ENCODE results near the gene NMS.

NMS gene

GRCh38 chr2:100517556-100517955 lies 47.3 kb downstream of the NMS start:
- no peak for DNase-seq (ENCODE audit: low spot score in 2 of 2)
- Histone ChIP-seq H3K27me3 (ENCODE audit: low read depth) (no peaks in the 10 kb centered on the region), H3K36me3 (replicated peaks) (no peaks in the 10 kb centered on the region), H3K4me3 (no peak overlapping the region), H3K9me3 (no peaks in the 10 kb centered on the region), H3K4me1 (no peaks in the 10 kb centered on the region)
- in situ Hi-C loops (cut with MboI; ENCODE audit: low sequenced_read_pairs): no loop called here

- no peak overlapping the region for H3K4me3 ChIP-seq
- no peak for DNase-seq (ENCODE audit: low spot score in 2 of 2)
- H3K36me3 ChIP-seq (replicated peaks): no peaks in the 10 kb centered on the region
- H3K4me1 ChIP-seq: no peaks in the 10 kb centered on the region
- no peaks in the 10 kb centered on the region for H3K27me3 ChIP-seq (ENCODE audit: low read depth)
- in situ Hi-C loops (cut with MboI; ENCODE audit: low sequenced_read_pairs): no loop called here
- H3K9me3 ChIP-seq: no peaks in the 10 kb centered on the region; the same call in 1 of the 2 replicates
Observed at GRCh38 chr2:100518801-100519200, 48.5 kb downstream of the NMS start.

- Histone ChIP-seq H3K4me3 (no peak overlapping the region), H3K4me1 (no peaks in the 10 kb centered on the region), H3K36me3 (replicated peaks) (no peaks in the 10 kb centered on the region), H3K9me3 (no peaks in the 10 kb centered on the region; the same call in 1 of the 2 replicates), H3K27me3 (ENCODE audit: low read depth) (no peaks in the 10 kb centered on the region)
- DNase-seq (ENCODE audit: low spot score in 2 of 2): no peak
- in situ Hi-C loops (cut with MboI; ENCODE audit: low sequenced_read_pairs): no loop called here
Observed at GRCh38 chr2:100520224-100520623, 49.9 kb downstream of the NMS start.

GRCh38 chr2:100522430-100522829 lies 52.1 kb downstream of the NMS start:
- Histone ChIP-seq H3K9me3 (no peaks in the 10 kb centered on the region; the same call in 1 of the 2 replicates), H3K27me3 (ENCODE audit: low read depth) (no peaks in the 10 kb centered on the region), H3K36me3 (replicated peaks) (no peaks in the 10 kb centered on the region), H3K4me1 (no peaks in the 10 kb centered on the region), H3K4me3 (no peak overlapping the region)
- DNase-seq (ENCODE audit: low spot score in 2 of 2): no peak
- in situ Hi-C loops (cut with MboI; ENCODE audit: low sequenced_read_pairs): no loop called here

- no peaks in the 10 kb centered on the region for H3K4me1 ChIP-seq
- no peaks in the 10 kb centered on the region; the same call in 1 of the 2 replicates for H3K9me3 ChIP-seq
- no peaks in the 10 kb centered on the region for H3K27me3 ChIP-seq (ENCODE audit: low read depth)
- in situ Hi-C loops (cut with MboI; ENCODE audit: low sequenced_read_pairs): no loop called here
- H3K4me3 ChIP-seq: no peak overlapping the region
- no peak for DNase-seq (ENCODE audit: low spot score in 2 of 2)
- H3K36me3 ChIP-seq (replicated peaks): no peaks in the 10 kb centered on the region
Observed at GRCh38 chr2:100524331-100524730, 54.0 kb downstream of the NMS start.

- no peaks in the 10 kb centered on the region for H3K27me3 ChIP-seq (ENCODE audit: low read depth)
- H3K4me3 ChIP-seq: no peak overlapping the region
- H3K36me3 ChIP-seq (replicated peaks): no peaks in the 10 kb centered on the region
- in situ Hi-C loops (cut with MboI; ENCODE audit: low sequenced_read_pairs): no loop called here
- H3K4me1 ChIP-seq: no peaks in the 10 kb centered on the region
- DNase-seq (ENCODE audit: low spot score in 2 of 2): no peak
- H3K9me3 ChIP-seq: no peaks in the 10 kb centered on the region; the same call in 1 of the 2 replicates
Observed at GRCh38 chr2:100526868-100527267, 56.6 kb downstream of the NMS start.

GRCh38 chr2:100527440-100528015 lies 57.2 kb downstream of the NMS start:
- Histone ChIP-seq H3K36me3 (replicated peaks) (no peaks in the 10 kb centered on the region), H3K27me3 (ENCODE audit: low read depth) (no peaks in the 10 kb centered on the region), H3K4me1 (no peaks in the 10 kb centered on the region), H3K9me3 (no peaks in the 10 kb centered on the region; the same call in 1 of the 2 replicates), H3K4me3 (no peak overlapping the region)
- in situ Hi-C loops (cut with MboI; ENCODE audit: low sequenced_read_pairs): no loop called here
- no peak for DNase-seq (ENCODE audit: low spot score in 2 of 2)

GRCh38 chr2:100529176-100529575 lies 58.9 kb downstream of the NMS start:
- Histone ChIP-seq H3K4me3 (no peak overlapping the region), H3K27me3 (ENCODE audit: low read depth) (no peaks in the 10 kb centered on the region), H3K4me1 (no peaks in the 10 kb centered on the region), H3K9me3 (no peaks in the 10 kb centered on the region), H3K36me3 (replicated peaks) (no peaks in the 10 kb centered on the region)
- in situ Hi-C loops (cut with MboI; ENCODE audit: low sequenced_read_pairs): no loop called here
- DNase-seq (ENCODE audit: low spot score in 2 of 2): no peak

- H3K27me3 ChIP-seq (ENCODE audit: low read depth): no peaks in the 10 kb centered on the region
- in situ Hi-C loops (cut with MboI; ENCODE audit: low sequenced_read_pairs): no loop called here
- DNase-seq (ENCODE audit: low spot score in 2 of 2): no peak
- no peak overlapping the region for H3K4me3 ChIP-seq
- H3K9me3 ChIP-seq: no peaks in the 10 kb centered on the region
- H3K4me1 ChIP-seq: no peaks in the 10 kb centered on the region
- no peaks in the 10 kb centered on the region for H3K36me3 ChIP-seq (replicated peaks)
Observed at GRCh38 chr2:100529900-100530299, 59.6 kb downstream of the NMS start.
